Tibial nerve (tissue), 4 donors: ENCODE data around the gene DBR1.
"Not testable (repeated sequence)": the region's sequence is repeated elsewhere in the genome, so short reads cannot be mapped to it uniquely, and the experiment has no call there.

Experiments
- CTCF ChIP-seq, 5 experiments: fragments of 200-600 bp in 3 of 5; fragments of 450-650 bp in 2 of 5; sonication (generic) in 3 of 5; IDR thresholded peaks; one replicate each; pipeline ENCODE4 v1.5.1; 2016 to 2019; ENCODE audit warnings: antibody characterized with exemption in 5 of 5, mild to moderate bottlenecking in 3 of 5, moderate library complexity in 2 of 5
- EP300 ChIP-seq, 2 donors: sonication (generic); formaldehyde crosslinking; IDR thresholded peaks; one replicate each; pipeline ENCODE4 v1.6.1; 2017; ENCODE audit warnings: antibody characterized with exemption in 2 of 2, mild to moderate bottlenecking in 1 of 2
- POLR2A ChIP-seq, 2 donors: fragments of 450-650 bp; IDR thresholded peaks; one replicate each; pipeline ENCODE4 v1.6.1; 2017; ENCODE audit warnings: antibody characterized with exemption in 2 of 2, mild to moderate bottlenecking in 2 of 2, moderate library complexity in 2 of 2

- TF ChIP-seq CTCF, EP300, POLR2A (IDR thresholded peaks at IDR 0.05): not testable (repeated sequence)
Measured at GRCh38 chr3:138142181-138142580, 32.5 kb downstream of the DBR1 start.
